WERI-Rb-1 (cell line): ENCODE data around the gene ACAD11.

Experiments
- DNase-seq: peaks from one replicate; pipeline ENCODE4 v3.0.0-alpha.2; 2020
- H3K27ac ChIP-seq: fragments of 250-450 bp; sonication (Bioruptor Pico); 2 replicates; pipeline ENCODE4 v1.5.1; 2020; ENCODE audit warnings: mild to moderate bottlenecking, moderate library complexity
- H3K27me3 ChIP-seq: fragments of 250-450 bp; sonication (Bioruptor Pico); 2 replicates; pipeline ENCODE4 v1.5.1; 2021; ENCODE audit warnings: mild to moderate bottlenecking, low read depth, moderate library complexity; ENCODE audit not compliant: insufficient read depth, severe bottlenecking
- H3K36me3 ChIP-seq: fragments of 250-450 bp; sonication (Bioruptor Pico); 2 replicates; pipeline ENCODE4 v1.5.1; 2020; ENCODE audit warnings: mild to moderate bottlenecking, moderate library complexity
- H3K4me3 ChIP-seq: 2 replicates; pipeline ENCODE4 v1.5.1; 2011; ENCODE audit warnings: low read depth, mild to moderate bottlenecking, control low read depth, low read length
- H3K9me3 ChIP-seq: fragments of 250-450 bp; sonication (Bioruptor Pico); 2 replicates; pipeline ENCODE4 v1.5.1; 2021; ENCODE audit warnings: mild to moderate bottlenecking, moderate library complexity; ENCODE audit not compliant: severe bottlenecking
- TF ChIP-seq, protein P1 (sequence below): IDR thresholded peaks from 2 replicates; pipeline ENCODE4 v1.5.1; 2011; ENCODE audit warnings: low read depth, mild to moderate bottlenecking, control low read depth, inconsistent platforms, low read length

ACAD11 gene

DNA sequence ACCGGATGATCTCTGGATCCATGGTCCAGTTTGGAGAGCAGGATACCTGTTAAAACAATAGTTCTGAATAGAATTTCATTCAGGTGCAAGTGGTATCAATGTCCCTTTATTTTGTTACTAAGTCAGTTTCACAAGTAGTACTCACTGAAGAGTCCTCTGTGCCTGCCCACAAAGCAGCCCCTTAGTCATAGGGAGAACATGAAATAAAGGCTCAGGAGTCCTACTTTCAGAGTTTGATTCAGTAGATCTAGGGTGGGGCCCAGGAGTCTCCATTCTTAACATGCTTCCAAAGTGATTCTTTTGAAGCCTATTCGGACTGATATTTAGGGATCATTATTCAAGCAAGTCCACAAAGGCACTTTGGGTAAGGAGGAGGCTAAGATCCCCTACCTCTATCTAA lies 142.3 kb downstream of the ACAD11 start:
- peaks cover 66% of the 10 kb centered on the region for H3K36me3 ChIP-seq
- no peaks in the 10 kb centered on the region for H3K27me3 ChIP-seq
- no peak for DNase-seq
- no peaks in the 10 kb centered on the region for H3K9me3 ChIP-seq
- TF ChIP-seq, protein P1, sequence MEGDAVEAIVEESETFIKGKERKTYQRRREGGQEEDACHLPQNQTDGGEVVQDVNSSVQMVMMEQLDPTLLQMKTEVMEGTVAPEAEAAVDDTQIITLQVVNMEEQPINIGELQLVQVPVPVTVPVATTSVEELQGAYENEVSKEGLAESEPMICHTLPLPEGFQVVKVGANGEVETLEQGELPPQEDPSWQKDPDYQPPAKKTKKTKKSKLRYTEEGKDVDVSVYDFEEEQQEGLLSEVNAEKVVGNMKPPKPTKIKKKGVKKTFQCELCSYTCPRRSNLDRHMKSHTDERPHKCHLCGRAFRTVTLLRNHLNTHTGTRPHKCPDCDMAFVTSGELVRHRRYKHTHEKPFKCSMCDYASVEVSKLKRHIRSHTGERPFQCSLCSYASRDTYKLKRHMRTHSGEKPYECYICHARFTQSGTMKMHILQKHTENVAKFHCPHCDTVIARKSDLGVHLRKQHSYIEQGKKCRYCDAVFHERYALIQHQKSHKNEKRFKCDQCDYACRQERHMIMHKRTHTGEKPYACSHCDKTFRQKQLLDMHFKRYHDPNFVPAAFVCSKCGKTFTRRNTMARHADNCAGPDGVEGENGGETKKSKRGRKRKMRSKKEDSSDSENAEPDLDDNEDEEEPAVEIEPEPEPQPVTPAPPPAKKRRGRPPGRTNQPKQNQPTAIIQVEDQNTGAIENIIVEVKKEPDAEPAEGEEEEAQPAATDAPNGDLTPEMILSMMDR = no peak
- no peak overlapping the region for H3K4me3 ChIP-seq
- no peak overlapping the region for H3K27ac ChIP-seq

DNA sequence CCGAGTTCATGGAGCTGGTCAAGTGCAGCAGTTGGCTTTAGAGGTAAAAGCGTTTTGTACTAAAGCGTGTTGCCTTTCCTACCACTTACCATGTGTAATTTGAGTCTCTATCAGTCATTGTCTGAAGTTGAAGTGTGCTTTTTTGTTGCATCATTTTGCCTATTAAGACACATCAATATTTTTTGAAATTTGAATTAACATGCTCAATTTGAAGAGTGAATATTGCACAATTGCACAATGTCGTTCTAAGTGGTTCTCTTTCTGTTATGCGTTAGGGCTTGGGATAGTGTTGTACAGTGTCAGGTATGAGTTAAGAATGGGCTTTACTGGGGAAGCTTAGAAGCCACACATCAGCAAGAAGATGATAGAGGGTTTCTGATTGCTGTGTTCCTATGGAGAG lies 146.6 kb downstream of the ACAD11 start:
- DNase-seq = no peak
- H3K36me3 ChIP-seq = peaks cover 79% of the 10 kb centered on the region

DNA sequence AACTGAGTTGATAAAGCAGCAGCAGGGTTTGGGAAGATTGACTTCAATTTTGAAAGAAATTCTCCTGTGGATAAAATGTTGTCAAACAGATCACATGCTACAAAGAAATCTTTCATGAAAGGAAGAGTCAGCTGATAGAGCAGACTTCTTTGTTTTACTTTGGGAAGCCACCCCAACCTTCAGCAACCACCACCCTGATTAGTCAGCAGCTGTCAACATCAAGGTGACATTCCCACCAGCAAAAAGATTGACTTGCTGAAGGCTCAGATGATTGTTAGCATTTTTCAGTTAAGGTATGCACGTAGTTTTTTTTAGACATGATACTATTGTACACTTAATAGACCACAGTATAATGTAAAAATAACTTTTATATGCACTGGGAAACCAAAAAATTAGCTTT lies 150.1 kb downstream of the ACAD11 start:
- TF ChIP-seq, protein P1 = no peak
- peaks cover 83% of the 10 kb centered on the region for H3K36me3 ChIP-seq
- no peak overlapping the region for H3K27ac ChIP-seq

More for the DNA sequence above, 146.6 kb downstream of the ACAD11 start:
- no peak overlapping the region for H3K27ac ChIP-seq
- TF ChIP-seq, protein P1 = no peak
- H3K4me3 ChIP-seq = no peak overlapping the region
- no peaks in the 10 kb centered on the region for H3K27me3 ChIP-seq
- no peaks in the 10 kb centered on the region for H3K9me3 ChIP-seq

DNA sequence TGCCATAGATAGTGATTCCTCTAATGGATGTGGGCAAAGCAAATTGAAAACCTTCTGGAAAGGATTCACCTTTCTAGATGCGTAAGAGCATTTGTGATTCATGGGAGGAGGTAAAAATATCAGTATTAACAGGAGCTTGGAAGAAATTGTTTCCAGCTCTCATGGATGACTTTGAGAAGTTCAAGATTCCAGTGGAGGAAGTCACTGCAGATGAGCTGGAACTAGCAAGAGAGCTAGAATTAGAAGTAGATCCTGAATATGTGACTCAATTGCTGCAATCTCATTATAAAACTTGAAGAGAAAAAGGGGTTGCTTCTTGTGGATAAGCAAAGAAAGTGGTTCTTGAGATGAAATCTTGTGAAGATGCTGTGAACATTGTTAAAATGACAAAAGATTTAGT lies 150.5 kb downstream of the ACAD11 start:
- no peaks in the 10 kb centered on the region for H3K9me3 ChIP-seq

More for the DNA sequence above, 150.1 kb downstream of the ACAD11 start:
- no peaks in the 10 kb centered on the region for H3K27me3 ChIP-seq
- no peak for DNase-seq
- no peak overlapping the region for H3K4me3 ChIP-seq
- no peaks in the 10 kb centered on the region for H3K9me3 ChIP-seq

More for the DNA sequence above, 150.5 kb downstream of the ACAD11 start:
- TF ChIP-seq, protein P1 = no peak
- H3K27me3 ChIP-seq = no peaks in the 10 kb centered on the region
- H3K4me3 ChIP-seq = no peak overlapping the region
- H3K36me3 ChIP-seq = peaks cover 84% of the 10 kb centered on the region
- no peak overlapping the region for H3K27ac ChIP-seq
- no peak for DNase-seq
